ENCODE data around the gene ASB6.
"Not testable (repeated sequence)": the region's sequence is repeated elsewhere in the genome, so short reads cannot be mapped to it uniquely, and the experiment has no call there.

ASB6 gene

GRCh38 chr9:129604056-129604765 is 37.7 kb downstream of the ASB6 start:
- DNase-seq: no peak

- DNase-seq: no peak
Measured at GRCh38 chr9:129602598-129603415, 39.1 kb downstream of the ASB6 start.

GRCh38 chr9:129601082-129601674 is 40.8 kb downstream of the ASB6 start:
- no peak for DNase-seq

GRCh38 chr9:129598089-129598596 is 43.8 kb downstream of the ASB6 start:
- DNase-seq: no peak

- no peak for DNase-seq
Measured at GRCh38 chr9:129597355-129598088, 44.4 kb downstream of the ASB6 start.

GRCh38 chr9:129596541-129597331 is 45.2 kb downstream of the ASB6 start:
- no peak for DNase-seq

GRCh38 chr9:129595903-129596540 is 45.9 kb downstream of the ASB6 start:
- peak; percentile 46 for DNase-seq

GRCh38 chr9:129595311-129595741 is 46.6 kb downstream of the ASB6 start:
- DNase-seq: peak; percentile 65

- no peak for DNase-seq
Measured at GRCh38 chr9:129594632-129595031, 47.3 kb downstream of the ASB6 start.

- not testable (repeated sequence) for DNase-seq
Measured at GRCh38 chr9:129592790-129593189, 49.2 kb downstream of the ASB6 start.

- DNase-seq: no peak
Measured at GRCh38 chr9:129591916-129592315, 50.0 kb downstream of the ASB6 start.

- no peak for DNase-seq
Measured at GRCh38 chr9:129590466-129590865, 51.5 kb downstream of the ASB6 start.

- DNase-seq: no peak
Measured at GRCh38 chr9:129587487-129588262, 54.3 kb downstream of the ASB6 start.

GRCh38 chr9:129586685-129587084 is 55.3 kb downstream of the ASB6 start:
- DNase-seq: no peak

GRCh38 chr9:129586245-129586644 is 55.7 kb downstream of the ASB6 start:
- DNase-seq: no peak

GRCh38 chr9:129585352-129585751 is 56.6 kb downstream of the ASB6 start:
- no peak for DNase-seq
